OCI-LY7 (cell line): ENCODE data around the gene SCYL2.

Experiments
- CTCF ChIP-seq: fragments of 200-600 bp; sonication (generic); conservative IDR thresholded peaks from 2 replicates; pipeline ENCODE4 v1.5.1; 2014; ENCODE audit warnings: mild to moderate bottlenecking, antibody characterized with exemption, low read length, moderate library complexity, mixed read lengths
- EZH2phosphoT487 ChIP-seq: fragments of 200-600 bp; sonication (generic); IDR thresholded peaks from 2 replicates; pipeline ENCODE4 v1.6.1; 2018; ENCODE audit warnings: low read depth, borderline replicate concordance, mild to moderate bottlenecking, mixed run types, antibody characterized with exemption, low read length, moderate library complexity, mixed read lengths

GRCh38 chr12:100273782-100274181, 6.8 kb downstream of the SCYL2 start:
- no peak for TF ChIP-seq CTCF
- TF ChIP-seq EZH2phosphoT487 = no peak
